Trophoblast cell (in vitro differentiated cells and primary cell): Measurements from ENCODE around the gene FAAH2.

Source experiments
- DNase-seq, 2 donors: peaks; one replicate each; pipeline ENCODE4 v3.0.0-alpha.2; 2016
- H2AFZ ChIP-seq: 2 replicates; pipeline ENCODE4 v1.6.1; 2013; ENCODE audit warnings: low read length, moderate library complexity, mild to moderate bottlenecking; ENCODE audit not compliant: insufficient read depth, poor library complexity
- H2AK5ac ChIP-seq: 2 replicates; pipeline ENCODE4 v1.6.1; 2013; ENCODE audit warnings: mild to moderate bottlenecking, low read length
- H2BK120ac ChIP-seq: 2 replicates; pipeline ENCODE4 v1.6.1; 2013; ENCODE audit warnings: low read length, mild to moderate bottlenecking, moderate library complexity; ENCODE audit not compliant: insufficient read depth, poor library complexity
- H2BK12ac ChIP-seq: 2 replicates; pipeline ENCODE4 v1.6.1; 2013; ENCODE audit warnings: mild to moderate bottlenecking, low read length, moderate library complexity
- H2BK5ac ChIP-seq: 2 replicates; pipeline ENCODE4 v1.6.1; 2013; ENCODE audit warnings: low read length, low read depth, moderate library complexity, mild to moderate bottlenecking; ENCODE audit not compliant: poor library complexity
- H3K14ac ChIP-seq: 2 replicates; pipeline ENCODE4 v1.6.1; 2013; ENCODE audit warnings: mild to moderate bottlenecking, low read length
- H3K18ac ChIP-seq: 2 replicates; pipeline ENCODE4 v1.6.1; 2013; ENCODE audit warnings: mild to moderate bottlenecking, low read length
- H3K23ac ChIP-seq: 2 replicates; pipeline ENCODE4 v1.6.1; 2013; ENCODE audit warnings: low read length
- H3K27ac ChIP-seq: 2 replicates; pipeline ENCODE4 v1.5.1; 2013; ENCODE audit warnings: low read depth, mild to moderate bottlenecking, inconsistent platforms, low read length, moderate library complexity
- H3K27me3 ChIP-seq: 2 replicates; pipeline ENCODE4 v1.6.1; 2013; ENCODE audit warnings: inconsistent platforms, mild to moderate bottlenecking, low read length, moderate library complexity; ENCODE audit not compliant: insufficient read depth
- H3K36me3 ChIP-seq, 2 experiments: 1 replicate in 1 of 2; 2 replicates in 1 of 2; pipeline ENCODE4 v1.6.1; 2013; ENCODE audit warnings: low read length in 2 of 2, mild to moderate bottlenecking in 2 of 2, moderate library complexity in 1 of 2; ENCODE audit not compliant: insufficient read depth in 2 of 2, control insufficient read depth in 1 of 2
- H3K4ac ChIP-seq: 2 replicates; pipeline ENCODE4 v1.6.1; 2013; ENCODE audit warnings: low read depth, mild to moderate bottlenecking, low read length, moderate library complexity
- H3K4me1 ChIP-seq, 2 experiments: 1 replicate in 1 of 2; 2 replicates in 1 of 2; pipeline ENCODE4 v1.6.1; 2013; ENCODE audit warnings: low read length in 2 of 2, mild to moderate bottlenecking in 2 of 2, moderate library complexity in 1 of 2; ENCODE audit not compliant: insufficient read depth in 2 of 2, control insufficient read depth in 1 of 2
- H3K4me2 ChIP-seq: 2 replicates; pipeline ENCODE4 v1.6.1; 2013; ENCODE audit warnings: inconsistent platforms, mild to moderate bottlenecking, low read length, moderate library complexity
- H3K4me3 ChIP-seq: 2 replicates; pipeline ENCODE4 v1.5.1; 2013; ENCODE audit warnings: mild to moderate bottlenecking, low read depth, low read length, inconsistent platforms
- H3K79me1 ChIP-seq: one replicate; pipeline ENCODE4 v1.6.1; 2013; ENCODE audit warnings: low read length
- H3K79me2 ChIP-seq: 2 replicates; pipeline ENCODE4 v1.6.1; 2013; ENCODE audit warnings: low read length, mild to moderate bottlenecking; ENCODE audit not compliant: control insufficient read depth, insufficient read depth, poor library complexity
- H3K9ac ChIP-seq: 2 replicates; pipeline ENCODE4 v1.6.1; 2013; ENCODE audit warnings: mild to moderate bottlenecking, low read length
- H3K9me3 ChIP-seq: 2 replicates; pipeline ENCODE4 v1.6.1; 2013; ENCODE audit warnings: low read depth, mild to moderate bottlenecking, control low read depth, inconsistent platforms, low read length; ENCODE audit not compliant: insufficient read depth
- H4K12ac ChIP-seq: 2 replicates; pipeline ENCODE4 v1.6.1; 2013; ENCODE audit warnings: low read depth, mild to moderate bottlenecking, low read length, moderate library complexity
- H4K8ac ChIP-seq: 2 replicates; pipeline ENCODE4 v1.6.1; 2013; ENCODE audit warnings: low read depth, mild to moderate bottlenecking, low read length, moderate library complexity
- H4K91ac ChIP-seq: one replicate; pipeline ENCODE4 v1.6.1; 2013; ENCODE audit warnings: low read depth, mild to moderate bottlenecking, low read length, moderate library complexity
- WGBS: extraction: QIAGEN DNeasy Blood & Tissue Kit; methylation state at CpG from one replicate; pipeline ENCODE4 v1.1.7; 2013; ENCODE audit warnings: missing lambda C conversion rate; ENCODE audit not compliant: insufficient read length, insufficient coverage; ENCODE audit errors: extremely low coverage; 5-methylcytosine and 5-hydroxymethylcytosine counted together

The FAAH2 gene

DNA sequence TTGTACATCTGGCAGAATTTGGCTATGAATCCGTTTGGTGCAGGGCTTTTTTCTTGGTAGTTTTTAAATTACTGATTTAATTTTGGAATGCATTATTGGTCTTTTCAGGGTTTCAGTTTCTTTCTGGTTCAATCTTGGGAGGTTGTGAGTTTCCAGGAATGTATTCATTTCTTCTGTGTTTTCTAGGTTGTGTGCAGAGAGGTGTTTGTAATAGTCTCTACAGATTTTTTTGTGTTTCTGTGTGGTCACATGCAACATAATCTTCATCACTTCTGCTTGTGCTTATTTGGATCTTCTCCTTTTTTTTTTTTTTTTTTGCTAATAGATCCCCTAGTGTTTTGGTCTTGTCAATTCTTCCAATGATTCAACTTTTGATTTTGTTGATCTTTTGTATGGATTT, 77.6 kb downstream of the FAAH2 start:
- Histone ChIP-seq H3K18ac (no peak overlapping the region), H3K27me3 (no peaks in the 10 kb centered on the region), H2BK12ac (no peak overlapping the region), H3K4ac (no peak overlapping the region), H4K8ac (no peak overlapping the region), H2AK5ac (no peak overlapping the region), H2BK120ac (no peak overlapping the region), H3K79me1 (no peaks in the 10 kb centered on the region), H2BK5ac (no peak overlapping the region), H2AFZ (no peak overlapping the region), H3K9ac (no peak overlapping the region), H3K23ac (no peak overlapping the region), H3K36me3 (no peaks in the 10 kb centered on the region), H3K4me3 (no peak overlapping the region), H3K79me2 (no peaks in the 10 kb centered on the region), H3K4me2 (no peak overlapping the region), H3K4me1 (no peaks in the 10 kb centered on the region), H3K27ac (no peak overlapping the region), H4K91ac (no peak overlapping the region), H3K9me3 (no peaks in the 10 kb centered on the region), H3K14ac (no peak overlapping the region), H4K12ac (no peak overlapping the region)
- no peak for DNase-seq
- WGBS = no CpG with 5 or more reads among the region's 1 CpG

DNA sequence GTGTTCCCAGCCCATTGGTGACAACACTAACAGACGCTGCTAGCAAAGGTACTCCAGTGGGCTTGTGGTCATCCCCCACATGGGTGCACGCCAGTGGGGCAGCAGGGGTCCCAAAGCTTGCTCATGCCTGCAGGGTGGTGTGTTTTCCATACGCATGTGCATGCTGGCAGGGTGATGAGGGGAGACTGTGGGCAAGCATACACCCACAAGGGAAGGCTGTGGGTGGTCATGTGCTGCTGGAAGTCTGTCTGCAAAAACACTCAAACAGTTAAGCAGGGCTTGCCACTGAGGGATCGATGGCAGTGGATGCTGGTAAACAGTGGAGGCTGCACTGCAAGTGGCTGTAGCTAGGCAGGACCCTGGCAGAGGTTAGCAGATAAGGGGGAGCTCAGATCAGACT, 79.9 kb downstream of the FAAH2 start:
- Histone ChIP-seq H3K18ac (no peak overlapping the region), H4K12ac (no peak overlapping the region), H3K36me3 (no peaks in the 10 kb centered on the region), H2BK5ac (no peak overlapping the region), H3K4me2 (no peak overlapping the region), H3K14ac (no peak overlapping the region), H3K27ac (no peak overlapping the region), H4K91ac (no peak overlapping the region), H2AFZ (no peak overlapping the region), H3K23ac (no peak overlapping the region), H3K4me3 (no peak overlapping the region), H3K9me3 (no peaks in the 10 kb centered on the region), H4K8ac (no peak overlapping the region), H3K4me1 (no peaks in the 10 kb centered on the region), H3K4ac (no peak overlapping the region), H3K79me1 (no peaks in the 10 kb centered on the region), H2BK12ac (no peak overlapping the region), H2BK120ac (no peak overlapping the region), H2AK5ac (no peak overlapping the region), H3K27me3 (no peaks in the 10 kb centered on the region), H3K79me2 (no peaks in the 10 kb centered on the region), H3K9ac (no peak overlapping the region)
- no CpG with 5 or more reads among the region's 4 CpGs for WGBS
- no peak for DNase-seq

DNA sequence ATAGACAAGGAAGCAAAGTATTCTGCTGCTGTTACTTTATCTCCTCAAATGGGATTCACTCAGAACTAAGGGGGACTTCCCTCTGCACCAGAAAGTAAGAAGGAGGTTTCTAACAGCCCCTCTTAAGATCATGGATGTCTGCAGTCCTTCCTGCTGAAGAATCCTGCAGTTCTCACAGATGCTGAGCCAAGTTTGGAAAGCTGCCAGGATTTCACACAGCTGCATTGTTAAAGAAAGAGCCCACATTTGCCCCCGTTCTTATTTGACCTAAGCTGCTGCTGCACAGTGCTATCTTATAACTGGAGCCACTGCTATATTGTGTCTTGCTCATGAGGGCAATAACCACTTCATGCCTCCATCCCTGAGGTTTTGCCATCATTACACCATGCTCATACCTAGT, 81.1 kb downstream of the FAAH2 start:
- Histone ChIP-seq H3K4ac (no peak overlapping the region), H3K36me3 (no peaks in the 10 kb centered on the region), H2BK12ac (no peak overlapping the region), H4K8ac (no peak overlapping the region), H3K27ac (no peak overlapping the region), H3K79me2 (no peaks in the 10 kb centered on the region), H2BK120ac (no peak overlapping the region), H4K12ac (no peak overlapping the region), H3K9ac (no peak overlapping the region), H3K27me3 (no peaks in the 10 kb centered on the region), H3K4me2 (no peak overlapping the region), H3K14ac (no peak overlapping the region), H2BK5ac (no peak overlapping the region), H3K23ac (no peak overlapping the region), H3K9me3 (no peaks in the 10 kb centered on the region), H3K18ac (no peak overlapping the region), H2AK5ac (no peak overlapping the region), H4K91ac (no peak overlapping the region), H2AFZ (no peak overlapping the region), H3K79me1 (no peaks in the 10 kb centered on the region), H3K4me1 (no peaks in the 10 kb centered on the region), H3K4me3 (no peak overlapping the region)
- no peak for DNase-seq
- no CpG with 5 or more reads among the region's 1 CpG for WGBS

DNA sequence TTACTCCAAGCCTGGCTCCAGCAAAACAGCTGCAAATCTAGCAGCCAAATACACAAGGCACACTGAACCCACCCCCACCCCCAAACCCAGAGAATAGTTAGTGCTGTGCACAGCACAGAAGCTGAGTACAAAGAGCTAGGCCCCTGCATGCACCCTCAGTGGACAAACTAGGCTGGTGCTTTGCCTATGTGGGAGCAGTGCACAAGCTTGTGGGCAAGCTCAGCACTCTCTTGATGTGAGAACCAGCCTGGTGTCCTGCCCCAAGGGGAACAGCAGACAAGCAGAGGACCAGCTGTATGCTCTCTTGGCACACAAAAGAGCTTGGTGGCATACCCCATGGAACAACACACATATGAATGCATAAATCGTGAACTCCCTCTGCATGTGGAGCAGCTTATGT, 81.7 kb downstream of the FAAH2 start:
- no peak overlapping the region for H3K18ac ChIP-seq
- no peaks in the 10 kb centered on the region for H3K27me3 ChIP-seq
- no peaks in the 10 kb centered on the region for H3K9me3 ChIP-seq
- no peak overlapping the region for H2BK120ac ChIP-seq
- H4K8ac ChIP-seq = no peak overlapping the region
- no peak overlapping the region for H4K12ac ChIP-seq
- no peaks in the 10 kb centered on the region for H3K4me1 ChIP-seq
- H3K4me3 ChIP-seq = no peak overlapping the region
- no peaks in the 10 kb centered on the region for H3K36me3 ChIP-seq
- H2BK5ac ChIP-seq = no peak overlapping the region
- H3K79me1 ChIP-seq = no peaks in the 10 kb centered on the region
- no peak overlapping the region for H2AFZ ChIP-seq
- no peak overlapping the region for H2BK12ac ChIP-seq
- H4K91ac ChIP-seq = no peak overlapping the region
- no peak overlapping the region for H3K27ac ChIP-seq
- no peaks in the 10 kb centered on the region for H3K79me2 ChIP-seq
- H3K23ac ChIP-seq = no peak overlapping the region
- no peak for DNase-seq
- no peak overlapping the region for H3K4me2 ChIP-seq
- H2AK5ac ChIP-seq = no peak overlapping the region
- WGBS = no CpG with 5 or more reads among the region's 1 CpG
- no peak overlapping the region for H3K9ac ChIP-seq
- no peak overlapping the region for H3K4ac ChIP-seq
- no peak overlapping the region for H3K14ac ChIP-seq
